Measurements from ENCODE around the gene CDH4. TPM values are rescaled to one million over a fixed set of nuclear protein-coding genes. Genes with fewer than 3 reads are reported as not detected.

CDH4 gene
- total RNA-seq, 2 experiments from 2014 or later = not detected

GRCh38 chr20:61560361-61560853 is 308.3 kb downstream of the CDH4 start:
- no peak overlapping the region for H2AFZ ChIP-seq (ENCODE audit: low read length)
- H3K4me3 ChIP-seq (ENCODE audit: low read depth, low read length, poor library complexity, severe bottlenecking) = no peak overlapping the region
- H4K20me1 ChIP-seq (ENCODE audit: insufficient read depth, low read length) = no peaks in the 10 kb centered on the region
- no TSS peak for BruUV-seq (replicated peaks)
- no peaks in the 10 kb centered on the region for H3K9me3 ChIP-seq (ENCODE audit: low read length)
- no peak for DNase-seq (ENCODE audit: low spot score)
- H3K4me2 ChIP-seq (ENCODE audit: low read length) = no peak overlapping the region
- no peaks in the 10 kb centered on the region for H3K4me1 ChIP-seq (ENCODE audit: insufficient read depth, low read length, poor library complexity, severe bottlenecking)
- H3K27ac ChIP-seq (ENCODE audit: low read depth, low read length, poor library complexity, severe bottlenecking) = no peak overlapping the region
- H3K36me3 ChIP-seq (ENCODE audit: insufficient read depth, low read length) = no peaks in the 10 kb centered on the region
- TF ChIP-seq CTCF (conservative IDR thresholded peaks at IDR 0.05; ENCODE audit: low read length) = 0 out of 2 replicates have a peak, but pooled peaks have one; percentile 35
- no peak for TF ChIP-seq EZH2phosphoT487 (IDR thresholded peaks at IDR 0.05; ENCODE audit: borderline replicate concordance, low read depth, low read length)
- CTCF ChIA-PET (ENCODE audit: unreplicated experiment) = no interaction called here
- no peaks in the 10 kb centered on the region for H3K9me2 ChIP-seq (ENCODE audit: insufficient read depth, low read length)
- POLR2A ChIA-PET = no interaction called here
- no peaks in the 10 kb centered on the region for H3K79me2 ChIP-seq (ENCODE audit: insufficient read depth, low read depth, low read length)
- intact Hi-C loops (cut with micrococcal nuclease; ENCODE audit: unreplicated experiment) = no loop called here

- no peak for DNase-seq (ENCODE audit: low spot score)
- CTCF ChIA-PET (ENCODE audit: unreplicated experiment) = no interaction called here
- intact Hi-C loops (cut with micrococcal nuclease; ENCODE audit: unreplicated experiment) = no loop called here
Measured at GRCh38 chr20:61561111-61561830, 309.2 kb downstream of the CDH4 start.

More at GRCh38 chr20:61561111-61561830, 309.2 kb downstream of the CDH4 start:
- Histone ChIP-seq H3K9me3 (ENCODE audit: low read length) (no peaks in the 10 kb centered on the region), H3K27ac (ENCODE audit: low read depth, low read length, poor library complexity, severe bottlenecking) (no peak overlapping the region), H4K20me1 (ENCODE audit: insufficient read depth, low read length) (no peaks in the 10 kb centered on the region), H3K36me3 (ENCODE audit: insufficient read depth, low read length) (no peaks in the 10 kb centered on the region), H3K4me1 (ENCODE audit: insufficient read depth, low read length, poor library complexity, severe bottlenecking) (no peaks in the 10 kb centered on the region), H3K4me3 (ENCODE audit: low read depth, low read length, poor library complexity, severe bottlenecking) (no peak overlapping the region), H2AFZ (ENCODE audit: low read length) (no peak overlapping the region), H3K79me2 (ENCODE audit: insufficient read depth, low read depth, low read length) (no peaks in the 10 kb centered on the region), H3K4me2 (ENCODE audit: low read length) (no peak overlapping the region), H3K9me2 (ENCODE audit: insufficient read depth, low read length) (no peaks in the 10 kb centered on the region)
- TF ChIP-seq CTCF (conservative IDR thresholded peaks at IDR 0.05; ENCODE audit: low read length) = no peak
- TF ChIP-seq EZH2phosphoT487 (IDR thresholded peaks at IDR 0.05; ENCODE audit: borderline replicate concordance, low read depth, low read length) = no peak
- no TSS peak for BruUV-seq (replicated peaks)
- POLR2A ChIA-PET = no interaction called here

Measured in OCI-LY7 (cell line).